Activated gamma-delta T cell (primary cell): ENCODE data around the gene TACO1.

Experiments
- DNase-seq: peaks from one replicate; lab custom pipeline; 2025; lab: John Stamatoyannopoulos, UW
- total RNA-seq, 2 donors: gene quantifications; one replicate each; lab custom pipeline; 2026; lab: John Stamatoyannopoulos, UW

TACO1 gene
- 4.0 to 4.9 reads per million in 2 donors for total RNA-seq

- peak; percentile 20 for DNase-seq
Measured at GRCh38 chr17:63600569-63601438, at the start of gene TACO1. Gene TACO1 (plus strand): TSS chr17:63600895. CDS start chr17:63601084, 189 bp downstream.

- DNase-seq, result no peak
Measured at GRCh38 chr17:63552211-63552610, 48.5 kb upstream of the TACO1 start.

GRCh38 chr17:63555500-63556156, 45.1 kb upstream of the TACO1 start:
- DNase-seq, result no peak

GRCh38 chr17:63557416-63557815, 43.3 kb upstream of the TACO1 start:
- no peak for DNase-seq

GRCh38 chr17:63558441-63558840, 42.3 kb upstream of the TACO1 start:
- no peak for DNase-seq

- DNase-seq, result no peak
Measured at GRCh38 chr17:63561819-63562218, 38.9 kb upstream of the TACO1 start.

GRCh38 chr17:63563339-63563738, 37.4 kb upstream of the TACO1 start:
- no peak for DNase-seq

GRCh38 chr17:63564562-63564961, 36.1 kb upstream of the TACO1 start:
- no peak for DNase-seq

- DNase-seq, result no peak
Measured at GRCh38 chr17:63567229-63567628, 33.5 kb upstream of the TACO1 start.

GRCh38 chr17:63568563-63568962, 32.1 kb upstream of the TACO1 start:
- no peak for DNase-seq

- DNase-seq, result no peak
Measured at GRCh38 chr17:63571632-63572310, 28.9 kb upstream of the TACO1 start.

- no peak for DNase-seq
Measured at GRCh38 chr17:63573634-63574033, 27.1 kb upstream of the TACO1 start.

- no peak for DNase-seq
Measured at GRCh38 chr17:63578027-63578768, 22.5 kb upstream of the TACO1 start.

- no peak for DNase-seq
Measured at GRCh38 chr17:63578769-63579111, 22.0 kb upstream of the TACO1 start.

- DNase-seq, result no peak
Measured at GRCh38 chr17:63579633-63580032, 21.1 kb upstream of the TACO1 start.

- DNase-seq, result no peak
Measured at GRCh38 chr17:63587770-63588169, 12.9 kb upstream of the TACO1 start.

- no peak for DNase-seq
Measured at GRCh38 chr17:63588797-63589196, 11.9 kb upstream of the TACO1 start.

GRCh38 chr17:63589646-63590045, 11.0 kb upstream of the TACO1 start:
- DNase-seq, result no peak

- no peak for DNase-seq
Measured at GRCh38 chr17:63592797-63593196, 7.9 kb upstream of the TACO1 start.

GRCh38 chr17:63595132-63595531, 5.6 kb upstream of the TACO1 start:
- DNase-seq, result no peak

GRCh38 chr17:63596856-63597586, 3.7 kb upstream of the TACO1 start:
- DNase-seq, result no peak
